OCI-LY1 (cell line): ENCODE results near the gene OIT3.

Experiments used
- H2AFZ ChIP-seq: fragments of 200-600 bp; sonication (generic), shearing (Covaris generic); 2 replicates; pipeline ENCODE4 v1.6.0; 2014; ENCODE audit warnings: antibody characterized with exemption, mild to moderate bottlenecking, low read length
- H3F3A ChIP-seq: fragments of 200-600 bp; sonication (generic), shearing (Covaris generic); 2 replicates; pipeline ENCODE4 v1.6.0; 2014; ENCODE audit warnings: mild to moderate bottlenecking, antibody characterized with exemption, low read length, moderate library complexity; ENCODE audit not compliant: insufficient read depth
- H3K27ac ChIP-seq: fragments of 200-600 bp; sonication (generic); 2 replicates; pipeline ENCODE4 v1.5.1; 2014; ENCODE audit warnings: low read length, mixed run types, mild to moderate bottlenecking, low read depth; ENCODE audit not compliant: poor library complexity, severe bottlenecking
- H3K27me3 ChIP-seq: fragments of 200-600 bp; sonication (generic); 2 replicates; pipeline ENCODE4 v1.6.0; 2014; ENCODE audit warnings: antibody characterized with exemption, mild to moderate bottlenecking, low read length, moderate library complexity; ENCODE audit not compliant: insufficient read depth
- H3K36me3 ChIP-seq: fragments of 200-600 bp; sonication (generic); 2 replicates; pipeline ENCODE4 v1.6.1; 2014; ENCODE audit warnings: mild to moderate bottlenecking, antibody characterized with exemption, low read length, moderate library complexity, mixed read lengths; ENCODE audit not compliant: insufficient read depth
- H3K4me1 ChIP-seq: fragments of 200-600 bp; sonication (generic); 2 replicates; pipeline ENCODE4 v1.5.1; 2014; ENCODE audit warnings: mild to moderate bottlenecking, low read length, moderate library complexity; ENCODE audit not compliant: insufficient read depth, severe bottlenecking
- H3K4me2 ChIP-seq: fragments of 200-600 bp; sonication (generic), shearing (Covaris generic); 2 replicates; pipeline ENCODE4 v1.6.1; 2014; ENCODE audit warnings: low read length
- H3K4me3 ChIP-seq: fragments of 200-600 bp; sonication (generic); 2 replicates; pipeline ENCODE4 v1.5.1; 2014; ENCODE audit warnings: low read length, low read depth, mild to moderate bottlenecking, mixed read lengths; ENCODE audit not compliant: poor library complexity, severe bottlenecking
- H3K79me2 ChIP-seq: fragments of 200-600 bp; shearing (Covaris generic); 2 replicates; pipeline ENCODE4 v1.6.1; 2016; ENCODE audit warnings: mixed run types, low read length, mixed read lengths; ENCODE audit not compliant: insufficient read depth
- H3K9ac ChIP-seq: fragments of 200-600 bp; sonication (generic), shearing (Covaris generic); 2 replicates; pipeline ENCODE4 v1.6.1; 2014; ENCODE audit warnings: mild to moderate bottlenecking, low read length, mixed read lengths
- H3K9me2 ChIP-seq: fragments of 200-600 bp; sonication (generic), shearing (Covaris generic); 2 replicates; pipeline ENCODE4 v1.6.1; 2014; ENCODE audit warnings: low read depth, mild to moderate bottlenecking, low read length, mixed read lengths
- H3K9me3 ChIP-seq: fragments of 200-600 bp; shearing (Covaris generic); 2 replicates; pipeline ENCODE4 v1.6.1; 2014; ENCODE audit warnings: low read length, mixed read lengths
- H4K20me1 ChIP-seq: fragments of 200-600 bp; sonication (generic), shearing (Covaris generic); 2 replicates; pipeline ENCODE4 v1.6.0; 2016; ENCODE audit warnings: mild to moderate bottlenecking, low read length; ENCODE audit not compliant: insufficient read depth
- EZH2 ChIP-seq: fragments of 200-600 bp; sonication (generic), shearing (Covaris generic); IDR thresholded peaks from 2 replicates; pipeline ENCODE4 v1.8.0; 2017; ENCODE audit warnings: borderline replicate concordance, mixed run types, mild to moderate bottlenecking, antibody characterized with exemption, low read length, moderate library complexity, mixed read lengths
- TF ChIP-seq, protein P1 (sequence below): fragments of 200-600 bp; sonication (generic), shearing (Covaris generic); IDR thresholded peaks from 2 replicates; pipeline ENCODE4 v1.5.1; 2017; ENCODE audit warnings: mild to moderate bottlenecking, antibody characterized with exemption, low read length, moderate library complexity, mixed read lengths

OIT3 gene

DNA sequence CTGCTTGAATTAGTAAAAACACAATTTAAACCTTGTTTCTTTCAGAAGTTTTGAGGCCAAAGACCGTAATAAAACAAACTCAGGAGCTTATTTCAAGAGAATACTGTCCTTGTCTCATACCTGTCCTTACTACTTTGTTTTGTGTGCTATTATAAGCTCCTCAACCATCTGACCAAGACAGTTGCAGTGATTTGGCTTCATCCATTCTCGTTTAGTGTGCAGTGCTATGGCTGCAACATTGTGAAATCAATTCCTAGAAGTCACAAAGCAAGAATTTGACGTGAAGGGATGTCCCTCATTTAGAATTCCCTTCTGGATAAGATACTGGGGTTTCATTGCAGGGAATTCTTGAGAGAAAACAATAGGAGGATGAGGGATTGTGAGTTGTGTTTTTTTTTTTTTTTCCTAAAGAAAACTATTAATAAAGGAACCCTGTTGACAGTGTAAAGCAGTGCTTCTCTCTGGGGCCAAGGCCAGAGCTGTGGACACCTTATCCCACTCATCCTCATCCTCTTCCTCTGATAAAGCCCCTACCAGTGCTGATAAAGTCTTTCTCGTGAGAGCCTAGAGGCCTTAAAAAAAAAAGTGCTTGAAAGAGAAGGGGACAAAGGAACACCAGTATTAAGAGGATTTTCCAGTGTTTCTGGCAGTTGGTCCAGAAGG, at the start of gene OIT3:
Gene OIT3 (plus strand): TSS at position 604 of the 663 bp plus-strand sequence. CDS start 60 bp downstream, outside the sequence.
- H3F3A ChIP-seq: no peaks in the 10 kb centered on the region
- no peaks in the 10 kb centered on the region for H4K20me1 ChIP-seq
- no peaks in the 10 kb centered on the region for H3K36me3 ChIP-seq
- TF ChIP-seq EZH2: no peak
- TF ChIP-seq, protein P1, sequence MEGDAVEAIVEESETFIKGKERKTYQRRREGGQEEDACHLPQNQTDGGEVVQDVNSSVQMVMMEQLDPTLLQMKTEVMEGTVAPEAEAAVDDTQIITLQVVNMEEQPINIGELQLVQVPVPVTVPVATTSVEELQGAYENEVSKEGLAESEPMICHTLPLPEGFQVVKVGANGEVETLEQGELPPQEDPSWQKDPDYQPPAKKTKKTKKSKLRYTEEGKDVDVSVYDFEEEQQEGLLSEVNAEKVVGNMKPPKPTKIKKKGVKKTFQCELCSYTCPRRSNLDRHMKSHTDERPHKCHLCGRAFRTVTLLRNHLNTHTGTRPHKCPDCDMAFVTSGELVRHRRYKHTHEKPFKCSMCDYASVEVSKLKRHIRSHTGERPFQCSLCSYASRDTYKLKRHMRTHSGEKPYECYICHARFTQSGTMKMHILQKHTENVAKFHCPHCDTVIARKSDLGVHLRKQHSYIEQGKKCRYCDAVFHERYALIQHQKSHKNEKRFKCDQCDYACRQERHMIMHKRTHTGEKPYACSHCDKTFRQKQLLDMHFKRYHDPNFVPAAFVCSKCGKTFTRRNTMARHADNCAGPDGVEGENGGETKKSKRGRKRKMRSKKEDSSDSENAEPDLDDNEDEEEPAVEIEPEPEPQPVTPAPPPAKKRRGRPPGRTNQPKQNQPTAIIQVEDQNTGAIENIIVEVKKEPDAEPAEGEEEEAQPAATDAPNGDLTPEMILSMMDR: no peak
- H2AFZ ChIP-seq: no peak within 1 kb of the TSS
- no peak within 1 kb of the TSS for H3K9ac ChIP-seq
- H3K27ac ChIP-seq: no peak within 1 kb of the TSS
- H3K4me2 ChIP-seq: no peak within 1 kb of the TSS
- H3K27me3 ChIP-seq: peaks cover 3% of the 10 kb centered on the region; the same call in 1 of the 2 replicates
- H3K9me3 ChIP-seq: no peaks in the 10 kb centered on the region
- H3K79me2 ChIP-seq: no peaks in the 10 kb centered on the region
- H3K4me3 ChIP-seq: no peak within 1 kb of the TSS
- H3K4me1 ChIP-seq: no peaks in the 10 kb centered on the region
- H3K9me2 ChIP-seq: no peaks in the 10 kb centered on the region

DNA sequence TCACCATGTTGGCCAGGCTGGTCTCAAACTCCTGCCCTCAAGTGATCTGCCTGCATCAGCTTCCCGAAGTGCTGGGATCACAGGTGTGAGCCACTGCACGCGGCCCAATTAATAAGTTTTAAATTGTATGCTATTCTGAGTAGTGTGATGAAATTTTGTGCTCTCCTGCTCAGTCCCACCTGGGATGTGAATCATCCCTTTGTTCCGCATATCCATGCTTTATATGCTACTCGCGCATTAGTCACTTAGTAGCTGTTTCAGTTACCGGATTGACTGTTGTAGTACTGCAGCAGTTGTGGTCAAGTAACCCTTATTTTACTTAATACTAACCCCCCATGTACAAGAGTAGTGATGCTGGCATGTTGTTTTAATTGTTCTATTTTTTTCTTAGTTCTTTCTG, 47.3 kb upstream of the OIT3 start:
- no peak overlapping the region for H3K27ac ChIP-seq
- TF ChIP-seq, protein P1: no peak
- no peak for TF ChIP-seq EZH2

DNA sequence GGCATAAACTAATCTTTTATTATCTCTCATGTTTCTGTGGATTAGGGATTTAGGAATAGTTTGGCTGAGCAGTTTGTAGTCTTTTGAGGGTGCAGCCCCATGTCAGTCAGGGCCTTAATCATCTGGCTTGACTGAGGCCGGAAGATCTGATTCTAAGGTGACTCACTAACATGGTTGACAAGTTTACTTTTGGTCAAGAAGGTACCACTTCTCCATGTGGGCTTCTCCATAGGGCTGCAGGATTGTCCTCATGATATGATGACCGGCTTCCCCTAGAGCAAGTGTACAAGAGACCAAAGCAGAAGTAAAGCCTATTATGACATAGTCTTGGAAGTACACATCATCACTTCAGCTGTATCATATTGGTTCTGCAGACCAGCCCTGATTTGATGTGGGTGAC, 45.9 kb upstream of the OIT3 start:
- Histone ChIP-seq H3K27ac (no peak overlapping the region), H3F3A (no peaks in the 10 kb centered on the region), H3K9me3 (peaks cover 4% of the 10 kb centered on the region; the same call in 1 of the 2 replicates)

More for the DNA sequence above, 47.3 kb upstream of the OIT3 start:
- Histone ChIP-seq H3K79me2 (no peaks in the 10 kb centered on the region), H3K4me3 (no peak overlapping the region), H3K9me3 (no peaks in the 10 kb centered on the region), H3K27me3 (no peaks in the 10 kb centered on the region), H3K9ac (no peak overlapping the region), H4K20me1 (no peaks in the 10 kb centered on the region), H3K4me2 (no peak overlapping the region), H3F3A (no peaks in the 10 kb centered on the region), H3K36me3 (no peaks in the 10 kb centered on the region), H3K4me1 (no peaks in the 10 kb centered on the region), H2AFZ (no peak overlapping the region), H3K9me2 (no peaks in the 10 kb centered on the region)

More for the DNA sequence above, 45.9 kb upstream of the OIT3 start:
- no peaks in the 10 kb centered on the region for H3K36me3 ChIP-seq
- H3K4me3 ChIP-seq: no peak overlapping the region
- no peaks in the 10 kb centered on the region for H3K79me2 ChIP-seq
- no peaks in the 10 kb centered on the region for H3K9me2 ChIP-seq
- no peak overlapping the region for H2AFZ ChIP-seq
- no peaks in the 10 kb centered on the region for H4K20me1 ChIP-seq
- H3K27me3 ChIP-seq: no peaks in the 10 kb centered on the region
- H3K9ac ChIP-seq: no peak overlapping the region
- H3K4me2 ChIP-seq: no peak overlapping the region
- no peaks in the 10 kb centered on the region for H3K4me1 ChIP-seq
- TF ChIP-seq, protein P1: no peak
- no peak for TF ChIP-seq EZH2
